Panc1 (cell line): ENCODE data around the gene KCTD14. TPM values are rescaled to one million over a fixed set of nuclear protein-coding genes. Genes with fewer than 3 reads are reported as not detected.

Source experiments
- ATAC-seq: fragments of 200-7000 bp; cut with Tn5 transposase; 2 replicates; pipeline ENCODE4 v1.9.1; 2020; ENCODE audit warnings: mild to moderate bottlenecking, moderate library complexity
- BruUV-seq: library from RNA; stranded (reverse); fragments of 400-500 nt; replicated peaks from 2 replicates; lab custom pipeline; 2021; lab: Mats Ljungman, UMichigan
- CTCF ChIA-PET: fragments of 300-600 bp; sonication (Branson Sonifier 250); formaldehyde crosslinking; loops from one replicate; lab custom pipeline; 2022; ENCODE audit warnings: antibody characterized with exemption; lab: Charles Lee
- POLR2A ChIA-PET: fragments of 300-600 bp; sonication (Branson Sonifier 250); formaldehyde crosslinking; loops from one replicate; lab custom pipeline; 2022; ENCODE audit warnings: antibody characterized with exemption; lab: Charles Lee
- DNase-seq: peaks from one replicate; pipeline ENCODE4 v3.0.0-alpha.2; 2010; ENCODE audit warnings: low read depth, low spot score
- H3K27ac ChIP-seq: 2 replicates; pipeline ENCODE4 v1.5.1; 2011; ENCODE audit warnings: mild to moderate bottlenecking, low read length, inconsistent platforms
- H3K27me3 ChIP-seq: fragments of 200-500 bp; sonication (Bioruptor generic); 2 replicates; pipeline ENCODE4 v1.6.0; 2014; ENCODE audit warnings: low read length, inconsistent platforms; ENCODE audit not compliant: control insufficient read depth, insufficient read depth
- H3K36me3 ChIP-seq: fragments of 200-500 bp; sonication (Bioruptor generic); 2 replicates; pipeline ENCODE4 v1.5.1; 2014; ENCODE audit warnings: inconsistent platforms, mild to moderate bottlenecking, low read length, moderate library complexity; ENCODE audit not compliant: control insufficient read depth, insufficient read depth
- H3K4me1 ChIP-seq: 2 replicates; pipeline ENCODE4 v1.5.1; 2011; ENCODE audit warnings: inconsistent platforms, mild to moderate bottlenecking, low read length, moderate library complexity; ENCODE audit not compliant: control insufficient read depth, insufficient read depth
- H3K4me3 ChIP-seq, 2 experiments: 2 replicates each; pipeline ENCODE4 v1.5.1; 2011 to 2012; ENCODE audit warnings: low read depth in 2 of 2, low read length in 2 of 2, mild to moderate bottlenecking in 2 of 2, inconsistent platforms in 1 of 2, moderate library complexity in 1 of 2
- H3K9me3 ChIP-seq: fragments of 200-500 bp; sonication (Bioruptor generic); 2 replicates; pipeline ENCODE4 v1.5.1; 2014; ENCODE audit warnings: low read depth, mild to moderate bottlenecking, inconsistent platforms, low read length, moderate library complexity; ENCODE audit not compliant: control insufficient read depth, insufficient read depth
- POLR2AphosphoS5 ChIP-seq: IDR thresholded peaks from 2 replicates; pipeline ENCODE4 v1.6.1; 2012; ENCODE audit warnings: mild to moderate bottlenecking, low read depth, low read length, moderate library complexity
- SIN3A ChIP-seq: IDR thresholded peaks from 2 replicates; pipeline ENCODE4 v1.6.1; 2012; ENCODE audit warnings: low read depth, mild to moderate bottlenecking, low read length, moderate library complexity, borderline replicate concordance; ENCODE audit not compliant: insufficient read depth
- TCF7L2 ChIP-seq: IDR thresholded peaks from 2 replicates; pipeline ENCODE4 v1.6.1; 2011; ENCODE audit warnings: mild to moderate bottlenecking, low read depth, low read length, inconsistent platforms
- in situ Hi-C: cut with HindIII; loops from 2 replicates; pipeline ENCODE4 v1.10.0; 2016; ENCODE audit warnings: low sequenced_read_pairs, low pct_unique_long_range_greater_than_20kb
- intact Hi-C: fragments of 100-400 bp; cut with micrococcal nuclease; formaldehyde crosslinking; loops from one replicate; pipeline ENCODE4 v1.10.0; 2022; ENCODE audit not compliant: unreplicated experiment
- total RNA-seq: library from RNA; stranded (reverse); gene quantifications from one replicate; pipeline ENCODE4 v1.2.1, GENCODE V29; 2021; ENCODE audit not compliant: unreplicated experiment
- TF ChIP-seq, protein P1 (sequence below), 2 experiments: IDR thresholded peaks; 2 replicates each; pipeline ENCODE4 v1.6.1; 2011 to 2012; ENCODE audit warnings: low read depth in 2 of 2, control low read depth in 1 of 2, low read length in 1 of 2, mild to moderate bottlenecking in 1 of 2, moderate library complexity in 1 of 2; ENCODE audit not compliant: insufficient read depth in 1 of 2
- TF ChIP-seq, protein P2 (sequence below): fragments of 450-650 bp; IDR thresholded peaks from 2 replicates; pipeline ENCODE4 v1.5.1; 2017; ENCODE audit warnings: mild to moderate bottlenecking

KCTD14 gene
- total RNA-seq, 1 experiment from 2014 or later, result 19.3 TPM

DNA sequence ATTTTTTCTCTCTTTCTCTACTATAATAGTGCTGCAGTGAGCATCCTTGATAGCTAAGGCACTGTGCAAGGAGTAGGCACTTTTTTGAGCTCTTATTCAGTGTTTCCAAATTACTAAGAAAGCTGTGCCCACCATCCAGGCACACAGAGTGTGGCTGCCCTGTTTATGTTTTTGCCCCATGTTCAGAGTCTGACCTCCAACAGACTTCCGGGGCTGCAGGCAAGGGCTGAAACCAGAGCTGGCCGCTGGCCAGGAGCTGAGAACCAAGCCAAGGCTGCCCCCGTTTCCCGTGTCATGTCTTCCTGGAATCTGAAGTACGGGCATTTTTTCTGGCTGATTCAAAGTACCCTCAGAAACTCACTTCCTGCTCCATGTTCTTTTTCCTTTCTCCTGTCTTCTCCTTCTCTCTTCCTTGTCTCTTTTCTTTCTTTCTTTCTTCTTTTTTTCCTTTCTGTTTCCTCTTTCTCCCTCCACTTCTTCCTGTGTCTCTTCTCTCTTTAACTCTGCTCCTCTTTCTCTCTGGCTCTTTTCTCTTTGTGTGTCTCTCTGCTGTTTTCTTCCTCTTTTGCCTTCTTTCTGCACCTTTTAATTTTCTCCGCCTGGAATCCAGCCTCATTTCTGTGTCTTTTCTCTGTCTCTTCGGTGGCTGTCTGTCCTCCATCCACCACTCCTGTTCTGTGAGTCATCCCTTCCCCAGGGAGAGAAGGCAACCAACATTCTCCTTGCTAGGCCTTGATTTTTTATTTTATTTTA, 17.0 kb upstream of the KCTD14 start:
- Histone ChIP-seq H3K27ac (peak overlapping the region; percentile 81), H3K36me3 (no peaks in the 10 kb centered on the region), H3K9me3 (no peaks in the 10 kb centered on the region), H3K4me3 (peak overlapping the region; percentile 1 to 34; a peak in 2 of 4 replicates), H3K27me3 (no peaks in the 10 kb centered on the region), H3K4me1 (peaks cover 10% of the 10 kb centered on the region)
- no peak for DNase-seq
- ChIA-PET POLR2A (interaction anchor here (0.6 kb wide), 2 partner anchors 37 to 495 kb away, joined by 3 to 6 read pairs; no protein-coding TSS in a partner anchor), CTCF (no interaction called here)
- TF ChIP-seq SIN3A (no peak), POLR2AphosphoS5 (no peak), TCF7L2 (no peak)
- TF ChIP-seq, protein P1, sequence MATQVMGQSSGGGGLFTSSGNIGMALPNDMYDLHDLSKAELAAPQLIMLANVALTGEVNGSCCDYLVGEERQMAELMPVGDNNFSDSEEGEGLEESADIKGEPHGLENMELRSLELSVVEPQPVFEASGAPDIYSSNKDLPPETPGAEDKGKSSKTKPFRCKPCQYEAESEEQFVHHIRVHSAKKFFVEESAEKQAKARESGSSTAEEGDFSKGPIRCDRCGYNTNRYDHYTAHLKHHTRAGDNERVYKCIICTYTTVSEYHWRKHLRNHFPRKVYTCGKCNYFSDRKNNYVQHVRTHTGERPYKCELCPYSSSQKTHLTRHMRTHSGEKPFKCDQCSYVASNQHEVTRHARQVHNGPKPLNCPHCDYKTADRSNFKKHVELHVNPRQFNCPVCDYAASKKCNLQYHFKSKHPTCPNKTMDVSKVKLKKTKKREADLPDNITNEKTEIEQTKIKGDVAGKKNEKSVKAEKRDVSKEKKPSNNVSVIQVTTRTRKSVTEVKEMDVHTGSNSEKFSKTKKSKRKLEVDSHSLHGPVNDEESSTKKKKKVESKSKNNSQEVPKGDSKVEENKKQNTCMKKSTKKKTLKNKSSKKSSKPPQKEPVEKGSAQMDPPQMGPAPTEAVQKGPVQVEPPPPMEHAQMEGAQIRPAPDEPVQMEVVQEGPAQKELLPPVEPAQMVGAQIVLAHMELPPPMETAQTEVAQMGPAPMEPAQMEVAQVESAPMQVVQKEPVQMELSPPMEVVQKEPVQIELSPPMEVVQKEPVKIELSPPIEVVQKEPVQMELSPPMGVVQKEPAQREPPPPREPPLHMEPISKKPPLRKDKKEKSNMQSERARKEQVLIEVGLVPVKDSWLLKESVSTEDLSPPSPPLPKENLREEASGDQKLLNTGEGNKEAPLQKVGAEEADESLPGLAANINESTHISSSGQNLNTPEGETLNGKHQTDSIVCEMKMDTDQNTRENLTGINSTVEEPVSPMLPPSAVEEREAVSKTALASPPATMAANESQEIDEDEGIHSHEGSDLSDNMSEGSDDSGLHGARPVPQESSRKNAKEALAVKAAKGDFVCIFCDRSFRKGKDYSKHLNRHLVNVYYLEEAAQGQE (IDR thresholded peaks at IDR 0.05; ENCODE audit: insufficient read depth in 1 of 2, low read depth in 2 of 2, low read length in 1 of 2), result no peak
- TF ChIP-seq, protein P2, sequence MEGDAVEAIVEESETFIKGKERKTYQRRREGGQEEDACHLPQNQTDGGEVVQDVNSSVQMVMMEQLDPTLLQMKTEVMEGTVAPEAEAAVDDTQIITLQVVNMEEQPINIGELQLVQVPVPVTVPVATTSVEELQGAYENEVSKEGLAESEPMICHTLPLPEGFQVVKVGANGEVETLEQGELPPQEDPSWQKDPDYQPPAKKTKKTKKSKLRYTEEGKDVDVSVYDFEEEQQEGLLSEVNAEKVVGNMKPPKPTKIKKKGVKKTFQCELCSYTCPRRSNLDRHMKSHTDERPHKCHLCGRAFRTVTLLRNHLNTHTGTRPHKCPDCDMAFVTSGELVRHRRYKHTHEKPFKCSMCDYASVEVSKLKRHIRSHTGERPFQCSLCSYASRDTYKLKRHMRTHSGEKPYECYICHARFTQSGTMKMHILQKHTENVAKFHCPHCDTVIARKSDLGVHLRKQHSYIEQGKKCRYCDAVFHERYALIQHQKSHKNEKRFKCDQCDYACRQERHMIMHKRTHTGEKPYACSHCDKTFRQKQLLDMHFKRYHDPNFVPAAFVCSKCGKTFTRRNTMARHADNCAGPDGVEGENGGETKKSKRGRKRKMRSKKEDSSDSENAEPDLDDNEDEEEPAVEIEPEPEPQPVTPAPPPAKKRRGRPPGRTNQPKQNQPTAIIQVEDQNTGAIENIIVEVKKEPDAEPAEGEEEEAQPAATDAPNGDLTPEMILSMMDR, result no peak
- intact Hi-C loops (no loop called here), in situ Hi-C loops (no loop called here)
- BruUV-seq, result no TSS peak
- ATAC-seq, result peak; percentile 75

DNA sequence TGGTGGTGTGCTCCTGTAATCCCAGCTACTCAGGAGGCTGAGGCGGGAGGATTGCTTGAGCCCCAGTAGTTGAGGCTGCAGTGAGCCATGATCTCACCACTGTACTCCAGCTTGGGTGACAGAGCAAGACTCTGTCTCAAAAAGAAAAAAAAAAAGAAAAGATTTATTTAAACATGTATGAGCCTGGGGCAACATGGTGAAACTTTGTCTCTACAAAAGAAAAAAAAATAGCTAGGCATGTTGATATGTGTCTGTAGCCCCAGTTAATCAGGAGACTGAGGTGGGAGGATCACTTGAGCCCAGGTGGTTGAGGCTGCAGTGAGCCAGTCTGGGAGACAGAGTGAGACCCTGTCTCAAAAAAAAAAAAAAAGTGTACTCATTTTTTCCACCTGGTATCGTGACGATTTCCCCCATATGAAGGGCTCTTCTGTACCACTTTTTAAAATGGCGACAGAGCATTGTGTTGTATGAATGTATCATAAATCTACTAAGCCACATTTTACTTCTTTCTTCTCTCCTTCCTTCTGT, 16.4 kb upstream of the KCTD14 start:
- POLR2A ChIA-PET, result interaction anchor here (0.6 kb wide), 1 partner anchor 494 kb away, joined by 6 read pairs; no protein-coding TSS in a partner anchor
- Histone ChIP-seq H3K27me3 (no peaks in the 10 kb centered on the region), H3K36me3 (no peaks in the 10 kb centered on the region), H3K27ac (peak overlapping the region; percentile 81), H3K9me3 (no peaks in the 10 kb centered on the region), H3K4me3 (no peak overlapping the region), H3K4me1 (peaks cover 10% of the 10 kb centered on the region)
- in situ Hi-C loops (no loop called here), intact Hi-C loops (no loop called here)
- ATAC-seq, result no peak
- TF ChIP-seq TCF7L2 (no peak), POLR2AphosphoS5 (no peak), SIN3A (no peak)
- TF ChIP-seq, protein P1 (IDR thresholded peaks at IDR 0.05; ENCODE audit: insufficient read depth in 1 of 2, low read depth in 2 of 2, low read length in 1 of 2), result no peak
- TF ChIP-seq, protein P2, result no peak
- BruUV-seq, result no TSS peak
- CTCF ChIA-PET, result no interaction called here
- DNase-seq, result no peak
